HepG2 (cell line): ENCODE results near the gene FOXK2. TPM values are rescaled to one million over a fixed set of nuclear protein-coding genes. Genes with fewer than 3 reads are reported as not detected.

Experiments
- ATAC-seq: fragments of 200-7000 bp; cut with Tn5 transposase; 3 replicates; pipeline ENCODE4 v1.9.1; 2020; ENCODE audit warnings: mild to moderate bottlenecking, moderate library complexity
- BruUV-seq: library from RNA; stranded (reverse); fragments of 400-500 nt; replicated peaks from 2 replicates; lab custom pipeline; 2021; lab: Mats Ljungman, UMichigan
- CTCF ChIA-PET: fragments of 300-600 bp; formaldehyde crosslinking; extraction: SDS; loops from one replicate; lab custom pipeline; 2021; ENCODE audit warnings: low total read pairs, inconsistent platforms, low intra/inter-chr PET ratio; lab: Yijun Ruan, JAX
- POLR2A ChIA-PET: fragments of 350-600 bp; sonication (Branson Sonifier 250); formaldehyde crosslinking; loops from one replicate; lab custom pipeline; 2020; ENCODE audit warnings: antibody characterized with exemption, inconsistent platforms; lab: Yijun Ruan, JAX
- DNase-seq: peaks from one replicate; pipeline ENCODE4 v3.0.0-alpha.2; 2015; ENCODE audit warnings: low spot score
- FAIRE-seq: peaks from 3 replicates; lab custom pipeline; 2011; peaks lifted over from hg19 to GRCh38; lab: Jason Lieb, UNC
- H2AFZ ChIP-seq: one replicate; pipeline ENCODE4 v1.6.1; 2011; ENCODE audit warnings: low read length, inconsistent platforms
- H3K27ac ChIP-seq: fragments of 300-600 bp; 3 replicates; pipeline ENCODE4 v1.8.0; 2011; ENCODE audit warnings: mixed run types, mild to moderate bottlenecking, mixed read lengths, low read length, inconsistent platforms; ENCODE audit not compliant: insufficient read depth; ENCODE audit errors: extremely low read length
- H3K27me3 ChIP-seq, 2 experiments: fragments of 200-600 bp in 1 of 2; 2 replicates in 1 of 2; 3 replicates in 1 of 2; pipeline versions ENCODE4 v1.6.0 to v1.8.0; 2011; ENCODE audit warnings: low read length in 2 of 2, mild to moderate bottlenecking in 2 of 2, moderate library complexity in 2 of 2, inconsistent platforms in 1 of 2; ENCODE audit not compliant: insufficient read depth in 2 of 2, control insufficient read depth in 1 of 2
- H3K36me3 ChIP-seq, 2 experiments: fragments of 200-600 bp in 1 of 2; replicated peaks in 1 of 2; 2 replicates in 1 of 2; 3 replicates in 1 of 2; pipeline versions ENCODE4 v1.5.1 to v1.8.0; 2011; ENCODE audit warnings: low read length in 2 of 2, inconsistent platforms in 1 of 2; ENCODE audit not compliant: insufficient read depth in 2 of 2, control insufficient read depth in 1 of 2
- H3K4me1 ChIP-seq: 2 replicates; pipeline ENCODE4 v1.5.1; 2012; ENCODE audit warnings: low read length, inconsistent platforms; ENCODE audit not compliant: insufficient read depth
- H3K4me2 ChIP-seq: 2 replicates; pipeline ENCODE4 v1.6.0; 2011; ENCODE audit warnings: low read depth, low read length, inconsistent platforms
- H3K4me3 ChIP-seq, 3 experiments: fragments of 200-600 bp in 1 of 3; sonication (generic), shearing (Covaris generic) in 1 of 3; replicated peaks in 1 of 3; 2 replicates each; pipeline ENCODE4 v1.5.1; 2011 to 2016; ENCODE audit warnings: low read length in 3 of 3, inconsistent platforms in 2 of 3, low read depth in 2 of 3, mild to moderate bottlenecking in 2 of 3, control low read depth in 1 of 3, mixed read lengths in 1 of 3; ENCODE audit not compliant: insufficient read depth in 1 of 3
- H3K79me2 ChIP-seq: one replicate; pipeline ENCODE4 v1.6.1; 2011; ENCODE audit warnings: low read length, inconsistent platforms; ENCODE audit not compliant: insufficient read depth
- H3K9ac ChIP-seq: 2 replicates; pipeline ENCODE4 v1.6.0; 2011; ENCODE audit warnings: mild to moderate bottlenecking, low read depth, low read length, inconsistent platforms; ENCODE audit not compliant: insufficient read depth
- H3K9me3 ChIP-seq: 2 replicates; pipeline ENCODE4 v1.5.1; 2012; ENCODE audit warnings: mild to moderate bottlenecking, low read length
- H4K20me1 ChIP-seq: 2 replicates; pipeline ENCODE4 v1.6.0; 2011; ENCODE audit warnings: inconsistent platforms, mild to moderate bottlenecking, low read length, moderate library complexity; ENCODE audit not compliant: insufficient read depth
- AGO1 ChIP-seq: fragments of 200-400 bp; formaldehyde crosslinking; IDR thresholded peaks from 2 replicates; pipeline ENCODE4 v1.6.1; 2017; ENCODE audit warnings: mild to moderate bottlenecking, low read depth, low read length, moderate library complexity; ENCODE audit not compliant: poor library complexity, severe bottlenecking
- AGO2 ChIP-seq: fragments of 200-400 bp; formaldehyde crosslinking; optimal IDR thresholded peaks from 2 replicates; pipeline ENCODE3; 2017; ENCODE audit warnings: mild to moderate bottlenecking, low read depth, low read length, moderate library complexity
- AKAP8 ChIP-seq: sonication (generic); formaldehyde crosslinking; IDR thresholded peaks from 2 replicates; pipeline ENCODE4 v1.5.1; 2020; ENCODE audit warnings: mild to moderate bottlenecking, missing genetic modification reagents
- DDIT3 ChIP-seq: sonication (generic); formaldehyde crosslinking; IDR thresholded peaks from 2 replicates; pipeline ENCODE4 v1.4.0; 2020; ENCODE audit warnings: mild to moderate bottlenecking, missing genetic modification reagents
- FIP1L1 ChIP-seq: fragments of 200-400 bp; formaldehyde crosslinking; IDR thresholded peaks from 2 replicates; pipeline ENCODE4 v1.6.1; 2018; ENCODE audit warnings: low read depth, mild to moderate bottlenecking, low read length, moderate library complexity, borderline replicate concordance; ENCODE audit not compliant: insufficient read depth
- FOXO1 ChIP-seq: sonication (generic); formaldehyde crosslinking; IDR thresholded peaks from 2 replicates; pipeline ENCODE4 v1.4.0; 2020; ENCODE audit warnings: missing genetic modification reagents
- HINFP ChIP-seq: sonication (generic); formaldehyde crosslinking; IDR thresholded peaks from 2 replicates; pipeline ENCODE4 v1.4.0; 2020; ENCODE audit warnings: low read depth, mild to moderate bottlenecking, missing genetic modification reagents
- IRF9 ChIP-seq: sonication (generic); formaldehyde crosslinking; IDR thresholded peaks from 2 replicates; pipeline ENCODE4 v1.8.0; 2022; ENCODE audit warnings: missing genetic modification reagents, mild to moderate bottlenecking, borderline replicate concordance
- PLSCR1 ChIP-seq: sonication (generic); formaldehyde crosslinking; IDR thresholded peaks from 2 replicates; pipeline ENCODE4 v1.5.0; 2020; ENCODE audit warnings: missing genetic modification reagents, mild to moderate bottlenecking, borderline replicate concordance
- POLR2A ChIP-seq, 2 experiments: IDR thresholded peaks; 2 replicates each; pipeline ENCODE4 v1.6.1; 2011; ENCODE audit warnings: low read depth in 2 of 2, low read length in 2 of 2, mild to moderate bottlenecking in 1 of 2, moderate library complexity in 1 of 2; ENCODE audit not compliant: insufficient read depth in 1 of 2
- RBM22 ChIP-seq: fragments of 200-400 bp; formaldehyde crosslinking; optimal IDR thresholded peaks from 2 replicates; pipeline ENCODE3; 2017; ENCODE audit warnings: mild to moderate bottlenecking, low read length, moderate library complexity
- TP53 ChIP-seq: sonication (generic); formaldehyde crosslinking; conservative IDR thresholded peaks from 2 replicates; pipeline ENCODE4 v1.4.0; 2020; ENCODE audit warnings: missing genetic modification reagents
- ZBTB1 ChIP-seq: sonication (generic); formaldehyde crosslinking; IDR thresholded peaks from 2 replicates; pipeline ENCODE4 v1.4.0; 2020; ENCODE audit warnings: missing genetic modification reagents, borderline replicate concordance
- ZNF253 ChIP-seq: sonication (generic); formaldehyde crosslinking; IDR thresholded peaks from 2 replicates; pipeline ENCODE4 v1.8.0; 2022; ENCODE audit warnings: mild to moderate bottlenecking, missing genetic modification reagents, borderline replicate concordance
- ZNF773 ChIP-seq: sonication (generic); formaldehyde crosslinking; IDR thresholded peaks from 2 replicates; pipeline ENCODE4 v1.4.0; 2020; ENCODE audit warnings: missing genetic modification reagents, borderline replicate concordance
- WGBS: methylation state at CpG from one replicate; pipeline ENCODE4 v1.1.6; 2017; ENCODE audit warnings: low lambda C conversion rate; 5-methylcytosine and 5-hydroxymethylcytosine counted together
- in situ Hi-C: cut with HindIII; loops from 2 replicates; pipeline ENCODE4 v1.10.0; 2017; ENCODE audit warnings: low pct_unique_long_range_greater_than_20kb; ENCODE audit not compliant: extremely low pct_ligation_motif_present
- intact Hi-C: fragments of 100-400 bp; cut with micrococcal nuclease; formaldehyde crosslinking; loops from one replicate; pipeline ENCODE4 v1.10.0; 2022; ENCODE audit not compliant: unreplicated experiment
- polyA plus RNA-seq, 8 experiments: library from polyadenylated mRNA; depleted of rRNA in 3 of 8; stranded (reverse) in 7 of 8; unstranded in 1 of 8; fragments of >200 nt; fragmentation: Illumina TruSeq in 4 of 8; extraction: Trizol in 4 of 8; gene quantifications; 2 replicates each; pipeline versions ENCODE4 v1.2.1 to v1.2.3, GENCODE V29; 2011 to 2016; ENCODE audit warnings: low read depth in 4 of 8, missing spikeins in 1 of 8, mixed read lengths in 1 of 8; ENCODE audit not compliant: insufficient read depth in 1 of 8
- total RNA-seq, 5 experiments: library from RNA; depleted of rRNA; stranded (reverse); fragments of >200 nt; fragmentation: Illumina TruSeq; extraction: Trizol; gene quantifications; 2 replicates each; pipeline ENCODE4 v1.2.3, GENCODE V29; 2016; ENCODE audit warnings: low read depth in 1 of 5

FOXK2 gene
- total and polyA plus RNA-seq, 2 of the 13 experiments (the other 11 are each of a cell fraction or from before 2014, with no cell fraction given), result 67.1 to 67.2 TPM

GRCh38 chr17:82600731-82601446, 81.4 kb downstream of the FOXK2 start:
- no peaks in the 10 kb centered on the region for H3K79me2 ChIP-seq
- peaks cover 51 to 82% of the 10 kb centered on the region in 2 experiments for H3K36me3 ChIP-seq
- POLR2A ChIA-PET, result no interaction called here
- no TSS peak for BruUV-seq
- DNase-seq (no peak), FAIRE-seq (no peak), ATAC-seq (no peak)
- H2AFZ ChIP-seq, result no peak overlapping the region
- CTCF ChIA-PET, result no interaction called here
- no peaks in the 10 kb centered on the region for H3K27me3 ChIP-seq
- no peaks in the 10 kb centered on the region for H3K9me3 ChIP-seq
- no peak for TF ChIP-seq FOXO1 (CRISPR knock-in tag)
- TF ChIP-seq HINFP (CRISPR knock-in tag), result no peak
- TF ChIP-seq PLSCR1 (CRISPR knock-in tag), result no peak
- TF ChIP-seq AKAP8 (CRISPR knock-in tag), result 0 out of 2 replicates have a peak, but pooled peaks have one; percentile 57
- TF ChIP-seq ZNF253 (CRISPR knock-in tag), result 0 out of 2 replicates have a peak, but pooled peaks have one; percentile 30
- TF ChIP-seq AGO1, result peak; percentile 27
- no peak for TF ChIP-seq FIP1L1
- no peak for TF ChIP-seq IRF9 (CRISPR knock-in tag)
- peak; percentile 60 for TF ChIP-seq RBM22
- TF ChIP-seq ZBTB1 (CRISPR knock-in tag), result no peak
- 0 out of 4 replicates have a peak, but pooled peaks of 1 of the 2 experiments have one; percentile 6 for TF ChIP-seq POLR2A (IDR thresholded peaks at IDR 0.05; ENCODE audit: insufficient read depth in 1 of 2, low read depth in 2 of 2, low read length in 2 of 2)
- no peak for TF ChIP-seq TP53 (CRISPR knock-in tag)
- no peak for TF ChIP-seq DDIT3 (CRISPR knock-in tag)
- TF ChIP-seq AGO2, result peak; percentile 92
- TF ChIP-seq ZNF773 (CRISPR knock-in tag), result no peak
- no peak overlapping the region for H3K4me2 ChIP-seq
- H3K4me1 ChIP-seq, result peaks cover 6% of the 10 kb centered on the region
- WGBS, result 98% methylated on average over 37 of the region's 37 CpGs
- no peak overlapping the region for H3K4me3 ChIP-seq
- H3K9ac ChIP-seq, result no peak overlapping the region
- H3K27ac ChIP-seq, result no peak overlapping the region
- in situ Hi-C loops, result no loop called here
- H4K20me1 ChIP-seq, result peaks cover 16% of the 10 kb centered on the region; the same call in 1 of the 2 replicates
- intact Hi-C loops, result no loop called here
